Chondrocyte (in vitro differentiated cells): Measurements from ENCODE around the gene TAB2. TPM values are rescaled to one million over a fixed set of nuclear protein-coding genes. Genes with fewer than 3 reads are reported as not detected.

Source experiments
- DNase-seq: peaks from one replicate; pipeline ENCODE4 v3.0.0; 2021; ENCODE audit warnings: mixed read lengths, low spot score
- H3K27ac Mint-ChIP-seq: one replicate; pipeline ENCODE4 v1.8.0; 2021; ENCODE audit warnings: mild to moderate bottlenecking, moderate library complexity, mixed read lengths; ENCODE audit not compliant: unreplicated experiment
- H3K27me3 Mint-ChIP-seq: 2 replicates; pipeline ENCODE4 v1.8.0; 2021; ENCODE audit warnings: low read depth, mixed read lengths
- H3K36me3 Mint-ChIP-seq: 2 replicates; pipeline ENCODE4 v1.8.0; 2021; ENCODE audit warnings: low read depth, mixed read lengths
- H3K4me1 Mint-ChIP-seq: 2 replicates; pipeline ENCODE4 v1.8.0; 2021; ENCODE audit warnings: low read depth, mild to moderate bottlenecking, mixed read lengths
- H3K4me3 Mint-ChIP-seq: one replicate; pipeline ENCODE4 v1.8.0; 2021; ENCODE audit warnings: mild to moderate bottlenecking, moderate library complexity, mixed read lengths; ENCODE audit not compliant: unreplicated experiment
- H3K9me3 Mint-ChIP-seq: 2 replicates; pipeline ENCODE4 v1.8.0; 2021; ENCODE audit warnings: low read depth, mixed read lengths
- total RNA-seq: library from RNA; stranded (reverse); gene quantifications from 3 replicates; pipeline ENCODE4 v1.2.1, GENCODE V29; 2021
- TF ChIP-seq, protein P1 (sequence below): fragments of 200-600 bp; sonication (generic); IDR thresholded peaks from 2 replicates; pipeline ENCODE4 v1.5.0; 2021; ENCODE audit warnings: antibody characterized with exemption, mild to moderate bottlenecking, moderate library complexity

Gene TAB2
- total RNA-seq, 1 donor from 2014 or later: 54.9 TPM

DNA sequence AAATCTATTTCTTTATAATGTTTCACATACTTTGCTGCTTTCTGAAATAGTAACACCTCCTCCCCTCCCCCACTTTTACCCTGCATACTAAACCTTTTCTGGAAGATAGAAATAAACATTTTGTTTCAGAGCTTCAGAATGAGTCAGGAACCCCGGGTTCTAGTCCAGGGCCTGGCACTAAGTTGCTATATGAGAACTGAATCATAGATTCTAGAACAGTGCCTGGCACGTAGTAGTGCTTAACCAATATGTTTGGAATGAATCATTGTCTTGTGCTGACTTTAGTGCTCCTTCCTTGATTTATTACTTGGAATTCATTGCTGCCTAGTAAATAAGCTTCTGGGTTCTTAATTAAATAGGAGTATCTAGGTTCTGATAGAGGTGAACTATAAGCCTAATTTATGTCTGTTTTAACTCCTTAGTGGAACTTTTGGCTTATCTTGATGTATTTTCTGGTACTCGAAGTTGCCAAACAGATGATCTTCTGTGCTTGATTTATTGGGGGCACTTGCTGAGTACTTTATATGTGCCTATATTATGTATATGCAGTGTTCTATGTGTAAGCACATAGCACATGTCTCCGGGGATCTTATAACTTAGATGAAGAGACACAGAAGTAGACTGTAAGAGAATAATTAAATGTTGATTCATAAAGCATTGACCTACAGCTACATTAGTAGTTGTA is 18.6 kb downstream of the TAB2 start:
- TF ChIP-seq, protein P1, sequence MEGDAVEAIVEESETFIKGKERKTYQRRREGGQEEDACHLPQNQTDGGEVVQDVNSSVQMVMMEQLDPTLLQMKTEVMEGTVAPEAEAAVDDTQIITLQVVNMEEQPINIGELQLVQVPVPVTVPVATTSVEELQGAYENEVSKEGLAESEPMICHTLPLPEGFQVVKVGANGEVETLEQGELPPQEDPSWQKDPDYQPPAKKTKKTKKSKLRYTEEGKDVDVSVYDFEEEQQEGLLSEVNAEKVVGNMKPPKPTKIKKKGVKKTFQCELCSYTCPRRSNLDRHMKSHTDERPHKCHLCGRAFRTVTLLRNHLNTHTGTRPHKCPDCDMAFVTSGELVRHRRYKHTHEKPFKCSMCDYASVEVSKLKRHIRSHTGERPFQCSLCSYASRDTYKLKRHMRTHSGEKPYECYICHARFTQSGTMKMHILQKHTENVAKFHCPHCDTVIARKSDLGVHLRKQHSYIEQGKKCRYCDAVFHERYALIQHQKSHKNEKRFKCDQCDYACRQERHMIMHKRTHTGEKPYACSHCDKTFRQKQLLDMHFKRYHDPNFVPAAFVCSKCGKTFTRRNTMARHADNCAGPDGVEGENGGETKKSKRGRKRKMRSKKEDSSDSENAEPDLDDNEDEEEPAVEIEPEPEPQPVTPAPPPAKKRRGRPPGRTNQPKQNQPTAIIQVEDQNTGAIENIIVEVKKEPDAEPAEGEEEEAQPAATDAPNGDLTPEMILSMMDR: no peak
- H3K36me3 Mint-ChIP-seq: no peaks in the 10 kb centered on the region
- no peak overlapping the region for H3K4me3 Mint-ChIP-seq
- H3K27me3 Mint-ChIP-seq: no peaks in the 10 kb centered on the region
- no peaks in the 10 kb centered on the region for H3K9me3 Mint-ChIP-seq
- peak overlapping the region; percentile 81 for H3K27ac Mint-ChIP-seq
- peaks cover 81% of the 10 kb centered on the region for H3K4me1 Mint-ChIP-seq
- no peak for DNase-seq

DNA sequence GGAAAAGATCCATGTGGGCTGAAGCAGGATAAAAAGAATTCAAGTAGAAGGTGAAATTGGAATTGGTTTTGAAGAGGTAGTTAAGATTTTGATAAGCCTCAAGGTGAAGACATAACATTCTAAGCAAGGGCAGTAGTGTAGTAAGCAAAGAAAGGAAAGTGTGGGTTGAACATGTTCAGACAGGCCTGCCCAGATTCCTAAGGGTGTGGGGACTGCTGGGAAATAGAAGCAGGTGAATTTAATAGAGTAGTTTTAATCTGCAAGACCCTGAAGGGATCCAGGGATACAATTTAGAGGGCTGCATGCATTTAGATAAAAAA is 19.1 kb downstream of the TAB2 start:
- peak overlapping the region; percentile 81 for H3K27ac Mint-ChIP-seq
- no peak overlapping the region for H3K4me3 Mint-ChIP-seq
- no peaks in the 10 kb centered on the region for H3K27me3 Mint-ChIP-seq
- peaks cover 81% of the 10 kb centered on the region for H3K4me1 Mint-ChIP-seq
- TF ChIP-seq, protein P1: no peak
- no peak for DNase-seq
- no peaks in the 10 kb centered on the region for H3K36me3 Mint-ChIP-seq
- no peaks in the 10 kb centered on the region for H3K9me3 Mint-ChIP-seq

DNA sequence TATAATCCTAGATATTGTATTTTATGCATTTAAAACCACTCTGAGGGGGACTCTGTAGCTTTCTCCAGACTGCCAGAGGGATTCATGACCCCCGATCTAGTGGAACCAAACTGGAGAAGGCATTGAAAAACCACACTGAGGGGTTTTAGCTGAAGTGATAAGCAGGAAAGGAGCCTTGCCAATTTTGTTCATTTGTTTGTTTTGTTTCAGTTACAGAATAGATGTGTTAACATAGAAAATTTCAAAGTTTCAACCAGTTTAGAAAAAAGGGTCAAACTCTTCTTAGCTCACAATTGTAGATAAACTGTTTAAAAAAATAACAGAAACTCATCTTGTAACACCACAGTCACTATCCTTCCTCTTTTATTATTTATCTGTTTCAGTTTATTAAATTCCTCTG is 19.8 kb downstream of the TAB2 start:
- Mint-ChIP-seq H3K27me3 (no peaks in the 10 kb centered on the region), H3K36me3 (no peaks in the 10 kb centered on the region), H3K9me3 (no peaks in the 10 kb centered on the region), H3K4me3 (no peak overlapping the region), H3K4me1 (peaks cover 81% of the 10 kb centered on the region), H3K27ac (peak overlapping the region; percentile 68)
- TF ChIP-seq, protein P1: no peak
- no peak for DNase-seq

DNA sequence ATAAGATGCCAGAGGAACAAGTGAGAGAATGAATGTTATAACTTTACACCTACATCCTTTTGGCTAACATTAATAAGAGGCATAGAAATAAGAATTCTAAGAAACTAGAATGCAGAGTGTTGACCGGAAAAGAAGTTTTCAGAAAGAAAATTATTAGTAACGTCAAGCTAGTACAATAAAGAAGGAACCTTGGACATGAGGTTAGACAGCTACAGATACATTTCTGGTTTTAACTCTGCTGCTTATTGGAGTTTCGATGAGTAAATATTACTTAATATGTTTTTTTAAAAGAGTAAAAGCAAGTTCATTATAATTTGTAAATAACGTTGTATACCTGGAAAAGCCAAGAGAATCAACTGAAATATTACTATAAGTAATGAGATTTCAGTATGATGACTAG is 22.7 kb downstream of the TAB2 start:
- TF ChIP-seq, protein P1: no peak
- Mint-ChIP-seq H3K9me3 (no peaks in the 10 kb centered on the region), H3K27ac (no peak overlapping the region), H3K27me3 (no peaks in the 10 kb centered on the region), H3K4me1 (peaks cover 59% of the 10 kb centered on the region), H3K36me3 (no peaks in the 10 kb centered on the region), H3K4me3 (no peak overlapping the region)
- DNase-seq: no peak

DNA sequence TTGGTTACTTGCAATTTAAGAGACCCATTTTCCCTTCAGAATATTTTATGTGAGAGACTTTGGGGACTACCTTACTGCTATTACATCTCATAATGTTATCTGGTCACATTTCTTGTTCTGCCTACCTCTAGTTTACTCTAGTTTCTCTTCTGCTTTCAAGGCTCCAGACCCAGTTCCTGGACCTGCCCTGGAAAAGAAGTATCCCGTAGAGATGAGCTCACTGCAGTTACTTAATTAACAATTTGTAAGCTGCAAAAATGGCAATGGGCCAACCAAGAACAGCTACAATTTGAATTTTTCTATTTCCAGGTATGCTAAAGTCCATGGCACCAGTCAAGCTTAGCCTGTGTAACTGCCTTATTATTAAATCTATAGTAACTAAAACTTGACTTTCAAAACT is 25.0 kb downstream of the TAB2 start:
- TF ChIP-seq, protein P1: no peak
- Mint-ChIP-seq H3K36me3 (peaks cover 2% of the 10 kb centered on the region), H3K9me3 (no peaks in the 10 kb centered on the region), H3K4me3 (no peak overlapping the region), H3K27ac (peak overlapping the region; percentile 32), H3K4me1 (peaks cover 51% of the 10 kb centered on the region), H3K27me3 (no peaks in the 10 kb centered on the region)
- DNase-seq: no peak
